ENCODE measurements around the gene PIGL.

DNA sequence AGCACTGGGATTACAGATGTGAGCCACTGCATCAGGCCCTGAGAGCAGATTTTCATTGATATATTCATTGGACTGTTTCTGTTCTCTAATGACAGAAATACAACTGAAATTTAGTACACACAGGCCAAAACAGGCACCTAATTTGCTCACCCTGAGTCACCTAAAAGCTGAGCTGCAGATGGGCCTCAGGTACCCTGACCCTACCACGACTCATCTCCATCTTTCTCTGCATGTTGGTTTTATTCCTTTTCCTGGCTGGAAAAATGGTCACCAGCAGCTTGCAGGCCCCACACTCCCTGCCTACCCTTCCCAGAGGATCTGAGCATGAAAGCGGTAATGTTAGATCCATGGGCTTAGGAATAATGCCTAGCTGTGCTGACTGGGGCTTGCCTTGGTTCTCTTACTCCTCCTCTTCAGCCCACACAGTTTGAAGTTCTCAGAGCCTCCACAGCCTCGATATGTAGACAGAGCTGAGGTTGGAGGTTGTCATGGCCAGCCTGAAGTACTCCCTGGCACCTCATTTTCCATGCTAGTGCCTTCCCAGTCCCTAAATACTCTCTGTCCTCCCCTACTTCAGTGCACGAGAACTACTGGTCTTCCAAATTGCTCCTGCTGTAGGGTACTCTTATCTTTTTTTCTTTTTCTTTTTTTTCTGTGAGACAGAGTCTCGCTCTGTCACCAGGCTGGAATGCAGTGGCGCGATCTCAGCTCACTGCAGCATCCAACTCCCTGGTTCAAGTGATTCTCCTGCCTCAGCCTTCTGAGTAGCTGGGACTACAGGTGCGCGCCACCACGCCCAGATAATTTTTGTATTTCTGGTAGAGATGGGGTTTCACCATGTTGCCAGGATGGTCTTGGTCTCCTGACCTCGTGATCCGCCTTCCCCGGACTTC, 85.2 kb downstream of the PIGL start:
- TF ChIP-seq POLR2A (IDR thresholded peaks at IDR 0.05) = no peak
- TF ChIP-seq, protein P1, sequence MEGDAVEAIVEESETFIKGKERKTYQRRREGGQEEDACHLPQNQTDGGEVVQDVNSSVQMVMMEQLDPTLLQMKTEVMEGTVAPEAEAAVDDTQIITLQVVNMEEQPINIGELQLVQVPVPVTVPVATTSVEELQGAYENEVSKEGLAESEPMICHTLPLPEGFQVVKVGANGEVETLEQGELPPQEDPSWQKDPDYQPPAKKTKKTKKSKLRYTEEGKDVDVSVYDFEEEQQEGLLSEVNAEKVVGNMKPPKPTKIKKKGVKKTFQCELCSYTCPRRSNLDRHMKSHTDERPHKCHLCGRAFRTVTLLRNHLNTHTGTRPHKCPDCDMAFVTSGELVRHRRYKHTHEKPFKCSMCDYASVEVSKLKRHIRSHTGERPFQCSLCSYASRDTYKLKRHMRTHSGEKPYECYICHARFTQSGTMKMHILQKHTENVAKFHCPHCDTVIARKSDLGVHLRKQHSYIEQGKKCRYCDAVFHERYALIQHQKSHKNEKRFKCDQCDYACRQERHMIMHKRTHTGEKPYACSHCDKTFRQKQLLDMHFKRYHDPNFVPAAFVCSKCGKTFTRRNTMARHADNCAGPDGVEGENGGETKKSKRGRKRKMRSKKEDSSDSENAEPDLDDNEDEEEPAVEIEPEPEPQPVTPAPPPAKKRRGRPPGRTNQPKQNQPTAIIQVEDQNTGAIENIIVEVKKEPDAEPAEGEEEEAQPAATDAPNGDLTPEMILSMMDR (IDR thresholded peaks at IDR 0.05) = no peak
